Calu3 (cell line): ENCODE results near the gene GJA4. TPM values are rescaled to one million over a fixed set of nuclear protein-coding genes. Genes with fewer than 3 reads are reported as not detected.
A peak's percentile ranks its signal among the peaks of the same experiment; 100 is the strongest.

Experiments
- BruUV-seq: library from RNA; stranded (reverse); fragments of 400-500 nt; replicated peaks from 2 replicates; lab custom pipeline; 2021; lab: Mats Ljungman, UMichigan
- CTCF ChIA-PET: fragments of 300-600 bp; sonication (Branson Sonifier 250); formaldehyde crosslinking; loops from one replicate; lab custom pipeline; 2022; ENCODE audit warnings: antibody characterized with exemption; lab: Charles Lee
- DNase-seq: peaks from one replicate; pipeline ENCODE4 v3.0.0; 2022
- H3K27ac Mint-ChIP-seq: one replicate; pipeline ENCODE4 v1.8.0; 2022; ENCODE audit warnings: mixed read lengths; ENCODE audit not compliant: unreplicated experiment
- H3K27me3 Mint-ChIP-seq: one replicate; pipeline ENCODE4 v1.8.0; 2022; ENCODE audit warnings: mixed read lengths; ENCODE audit not compliant: unreplicated experiment
- H3K36me3 Mint-ChIP-seq: one replicate; pipeline ENCODE4 v1.8.0; 2022; ENCODE audit warnings: mild to moderate bottlenecking, moderate library complexity, mixed read lengths; ENCODE audit not compliant: insufficient read depth, unreplicated experiment
- H3K4me1 Mint-ChIP-seq: one replicate; pipeline ENCODE4 v1.8.0; 2022; ENCODE audit warnings: mild to moderate bottlenecking, low read depth, mixed read lengths; ENCODE audit not compliant: unreplicated experiment
- H3K4me3 Mint-ChIP-seq: one replicate; pipeline ENCODE4 v1.8.0; 2022; ENCODE audit warnings: mild to moderate bottlenecking, low read depth, moderate library complexity, mixed read lengths; ENCODE audit not compliant: unreplicated experiment
- H3K9me3 Mint-ChIP-seq: one replicate; pipeline ENCODE4 v1.8.0; 2022; ENCODE audit warnings: low read depth, mixed read lengths; ENCODE audit not compliant: unreplicated experiment
- intact Hi-C: fragments of 100-400 bp; cut with micrococcal nuclease; formaldehyde crosslinking; loops from one replicate; pipeline ENCODE4 v1.10.0; 2022; ENCODE audit not compliant: unreplicated experiment
- total RNA-seq: library from RNA; stranded (reverse); gene quantifications from 2 replicates; pipeline ENCODE4 v1.2.3, GENCODE V29; 2022
- TF ChIP-seq, protein P1 (sequence below): fragments of 200-600 bp; IDR thresholded peaks from one replicate; pipeline ENCODE4 v1.8.0; 2022; ENCODE audit warnings: antibody characterized with exemption; ENCODE audit not compliant: unreplicated experiment

Gene GJA4
- total RNA-seq, 1 experiment from 2014 or later, result not detected

DNA sequence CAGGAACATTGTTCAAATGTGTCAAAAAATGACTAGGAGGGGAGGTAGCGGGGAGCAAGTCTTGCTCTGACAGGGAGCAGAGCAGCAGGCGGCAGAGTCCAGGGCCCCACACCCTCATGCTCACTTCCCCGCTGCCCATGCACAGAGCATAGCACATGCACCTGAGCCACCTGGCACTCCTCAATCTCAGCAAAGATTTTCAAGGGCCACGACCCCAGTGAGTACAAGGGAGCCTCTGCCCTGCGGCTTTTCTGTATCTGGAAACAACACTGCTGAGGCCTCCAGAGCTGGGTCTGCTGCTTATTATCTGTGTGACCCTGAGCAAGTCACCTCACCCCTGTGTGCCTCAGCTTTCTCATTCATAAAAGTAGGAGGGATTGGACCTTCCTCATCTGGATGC, 12.8 kb upstream of the GJA4 start:
- CTCF ChIA-PET, result interaction anchor here (0.8 to 2.2 kb wide), 3 partner anchors 21 to 73 kb away, joined by 4 to 10 read pairs (median 9); partner anchors contain the start of gene GJB4
- peak overlapping the region; percentile 88 for H3K4me3 Mint-ChIP-seq
- no TSS peak for BruUV-seq
- H3K27ac Mint-ChIP-seq, result peak overlapping the region; percentile 76
- no peak for DNase-seq
- TF ChIP-seq, protein P1, sequence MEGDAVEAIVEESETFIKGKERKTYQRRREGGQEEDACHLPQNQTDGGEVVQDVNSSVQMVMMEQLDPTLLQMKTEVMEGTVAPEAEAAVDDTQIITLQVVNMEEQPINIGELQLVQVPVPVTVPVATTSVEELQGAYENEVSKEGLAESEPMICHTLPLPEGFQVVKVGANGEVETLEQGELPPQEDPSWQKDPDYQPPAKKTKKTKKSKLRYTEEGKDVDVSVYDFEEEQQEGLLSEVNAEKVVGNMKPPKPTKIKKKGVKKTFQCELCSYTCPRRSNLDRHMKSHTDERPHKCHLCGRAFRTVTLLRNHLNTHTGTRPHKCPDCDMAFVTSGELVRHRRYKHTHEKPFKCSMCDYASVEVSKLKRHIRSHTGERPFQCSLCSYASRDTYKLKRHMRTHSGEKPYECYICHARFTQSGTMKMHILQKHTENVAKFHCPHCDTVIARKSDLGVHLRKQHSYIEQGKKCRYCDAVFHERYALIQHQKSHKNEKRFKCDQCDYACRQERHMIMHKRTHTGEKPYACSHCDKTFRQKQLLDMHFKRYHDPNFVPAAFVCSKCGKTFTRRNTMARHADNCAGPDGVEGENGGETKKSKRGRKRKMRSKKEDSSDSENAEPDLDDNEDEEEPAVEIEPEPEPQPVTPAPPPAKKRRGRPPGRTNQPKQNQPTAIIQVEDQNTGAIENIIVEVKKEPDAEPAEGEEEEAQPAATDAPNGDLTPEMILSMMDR, result no peak
- peaks cover 43% of the 10 kb centered on the region for H3K36me3 Mint-ChIP-seq
- no peaks in the 10 kb centered on the region for H3K27me3 Mint-ChIP-seq
- peaks cover 54% of the 10 kb centered on the region for H3K4me1 Mint-ChIP-seq
- intact Hi-C loops, result loop anchor here (2.0 kb wide), 1 partner anchor 17 kb away; no protein-coding TSS in a partner anchor
- no peaks in the 10 kb centered on the region for H3K9me3 Mint-ChIP-seq

DNA sequence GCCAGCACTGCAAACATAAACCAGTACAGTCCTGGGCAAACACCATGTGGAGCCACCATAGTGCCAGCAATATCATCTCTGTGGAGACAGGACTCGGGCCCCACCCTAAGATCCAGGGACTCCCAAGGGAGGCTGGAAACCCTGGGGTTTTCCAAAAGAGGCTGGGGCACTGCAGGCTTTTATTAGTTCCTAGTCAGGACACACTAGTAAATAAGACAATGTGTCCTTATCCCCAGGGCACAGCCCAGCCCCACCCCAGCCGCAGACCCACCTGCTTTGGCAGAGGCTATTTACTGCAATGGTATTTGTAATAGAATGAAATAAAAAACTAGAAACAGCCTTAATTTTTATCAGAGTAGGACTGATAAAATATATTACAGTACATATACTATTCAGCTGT, 12.3 kb upstream of the GJA4 start:
- TSS peak; percentile 80 for BruUV-seq

DNA sequence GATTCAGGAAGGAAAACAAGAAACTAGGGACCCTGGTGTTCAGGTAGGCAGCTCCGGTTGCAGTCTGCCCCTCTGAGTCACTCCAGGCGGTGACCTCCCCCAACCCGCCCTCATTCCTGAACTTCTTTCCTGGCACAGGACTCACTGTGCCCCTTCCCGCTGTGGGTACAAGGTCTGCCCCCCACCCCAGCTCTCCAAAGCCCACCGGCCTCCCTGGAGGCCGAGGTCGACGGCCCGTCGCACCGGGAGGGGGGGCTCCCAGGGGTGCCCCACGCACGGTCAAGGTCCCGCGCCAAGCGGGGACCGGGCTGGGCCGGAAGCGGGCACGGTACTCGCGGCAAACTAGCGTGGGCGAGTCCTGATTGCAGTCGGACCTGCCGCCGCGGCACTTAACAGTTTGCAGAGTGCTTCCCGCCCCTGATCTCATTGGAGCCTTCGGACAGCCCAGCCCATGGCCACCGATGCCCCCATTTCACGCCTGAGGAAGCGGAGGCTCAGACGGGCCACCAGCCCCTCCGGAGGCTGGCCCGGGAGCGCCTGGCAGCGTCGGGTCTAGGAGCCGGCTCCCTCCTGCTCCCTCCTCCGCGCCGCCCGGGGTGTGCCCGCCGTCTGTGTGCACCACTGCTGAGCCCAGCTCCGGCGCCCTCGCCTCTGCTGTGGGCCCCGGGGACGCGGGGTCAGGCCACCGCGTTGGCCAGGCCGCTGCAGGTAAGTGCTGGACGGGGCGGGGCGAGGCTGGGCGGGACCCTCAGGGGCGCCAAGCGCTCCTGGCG, 11.5 kb upstream of the GJA4 start, which contains the start of gene GJB3:
TSS of gene GJB3 (plus strand) at position 144 of the 773 bp plus-strand sequence. CDS start 3,549 bp downstream, outside the sequence.
- TF ChIP-seq, protein P1, result no peak
- Mint-ChIP-seq H3K27ac (peak within 1 kb of the TSS; percentile 90), H3K4me3 (peak within 1 kb of the TSS; percentile 88), H3K4me1 (peaks cover 56% of the 10 kb centered on the region), H3K36me3 (peaks cover 48% of the 10 kb centered on the region), H3K9me3 (no peaks in the 10 kb centered on the region), H3K27me3 (no peaks in the 10 kb centered on the region)
- intact Hi-C loops, result loop anchor here (2.0 kb wide), 1 partner anchor 18 kb away; no protein-coding TSS in a partner anchor
- peak; percentile 74 for DNase-seq
- no TSS peak for BruUV-seq
- CTCF ChIA-PET, result interaction anchor here (0.7 to 1.2 kb wide), 5 partner anchors 22 to 135 kb away, joined by 3 to 6 read pairs (median 5); partner anchors contain the start of gene SMIM12

More for the DNA sequence above, 12.3 kb upstream of the GJA4 start:
- Mint-ChIP-seq H3K36me3 (peaks cover 48% of the 10 kb centered on the region), H3K4me1 (peaks cover 54% of the 10 kb centered on the region), H3K9me3 (no peaks in the 10 kb centered on the region), H3K4me3 (peak overlapping the region; percentile 88), H3K27ac (peak overlapping the region; percentile 64), H3K27me3 (no peaks in the 10 kb centered on the region)
- CTCF ChIA-PET, result no interaction called here
- DNase-seq, result peak; percentile 28
- intact Hi-C loops, result loop anchor here (2.0 kb wide), 1 partner anchor 18 kb away; no protein-coding TSS in a partner anchor
- TF ChIP-seq, protein P1, result no peak

DNA sequence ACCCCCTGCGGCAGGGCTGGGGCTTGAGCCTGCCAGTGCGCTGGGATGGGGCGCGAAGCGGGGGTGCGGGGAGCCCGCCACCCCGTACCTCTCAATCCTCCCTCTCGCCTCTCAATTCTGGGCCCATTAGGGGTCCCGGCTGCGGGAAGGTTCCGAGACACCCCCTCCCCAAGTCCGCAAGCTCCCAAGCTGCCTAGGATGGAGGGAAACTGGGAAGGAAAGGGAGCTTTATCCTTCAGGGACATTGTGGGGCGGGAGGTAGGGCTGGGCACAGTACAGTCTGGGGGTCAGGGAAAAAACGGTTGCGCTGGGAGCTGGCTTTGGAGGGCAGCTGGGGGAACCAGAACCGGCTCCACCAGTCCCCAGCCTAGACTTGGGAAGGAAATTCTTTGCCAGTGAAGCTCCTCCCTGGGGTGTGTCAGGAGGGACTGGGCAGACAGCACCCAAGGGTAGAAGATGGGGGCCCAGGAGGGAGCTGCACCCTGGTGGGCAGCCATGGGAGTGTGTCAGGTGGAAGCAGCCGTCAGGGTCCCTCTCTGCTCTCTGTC, 10.9 kb upstream of the GJA4 start:
- peak; percentile 82 for DNase-seq
- H3K4me3 Mint-ChIP-seq, result peak overlapping the region; percentile 88
- H3K27me3 Mint-ChIP-seq, result no peaks in the 10 kb centered on the region
- H3K4me1 Mint-ChIP-seq, result peaks cover 63% of the 10 kb centered on the region
- H3K36me3 Mint-ChIP-seq, result peaks cover 54% of the 10 kb centered on the region
- BruUV-seq, result TSS peak; percentile 41
- peak overlapping the region; percentile 90 for H3K27ac Mint-ChIP-seq
- CTCF ChIA-PET, result interaction anchor here (0.7 to 1.2 kb wide), 5 partner anchors 23 to 136 kb away, joined by 3 to 6 read pairs (median 5); partner anchors contain the start of gene SMIM12
- intact Hi-C loops, result loop anchor here (2.0 kb wide), 1 partner anchor 19 kb away; no protein-coding TSS in a partner anchor
- TF ChIP-seq, protein P1, result no peak
- H3K9me3 Mint-ChIP-seq, result no peaks in the 10 kb centered on the region
